Left lung (tissue), 10 donors: ENCODE results near the gene TEAD1. TPM values are rescaled to one million over a fixed set of nuclear protein-coding genes. Genes with fewer than 3 reads are reported as not detected.

ENCODE experiments used
- ATAC-seq: fragments of 200-7000 bp; cut with Tn5 transposase; one replicate; pipeline ENCODE4 v1.9.1; 2020; ENCODE audit warnings: moderate library complexity
- DNase-seq, 4 donors: peaks; one replicate each; pipeline ENCODE4 v3.0.0-alpha.2; 2013 to 2020
- H3K27ac ChIP-seq, 2 donors: fragments of 200-600 bp; sonication (generic) in 1 of 2; one replicate each; pipeline versions ENCODE4 v1.5.0 to v1.8.0; 2020 to 2021
- H3K27me3 ChIP-seq, 2 donors: fragments of 200-600 bp; sonication (generic) in 1 of 2; one replicate each; pipeline versions ENCODE4 v1.5.0 to v1.8.0; 2020 to 2021
- H3K36me3 ChIP-seq, 2 donors: fragments of 200-600 bp; sonication (generic) in 1 of 2; one replicate each; pipeline versions ENCODE4 v1.5.0 to v1.8.0; 2020 to 2021
- H3K4me1 ChIP-seq, 2 donors: fragments of 200-600 bp; one replicate each; pipeline ENCODE4 v1.8.0; 2021
- H3K4me3 ChIP-seq, 2 donors: fragments of 200-600 bp; sonication (generic) in 1 of 2; one replicate each; pipeline versions ENCODE4 v1.5.0 to v1.8.0; 2020 to 2021; ENCODE audit warnings: mild to moderate bottlenecking in 1 of 2
- H3K9me3 ChIP-seq, 2 donors: fragments of 200-600 bp; sonication (generic) in 1 of 2; one replicate each; pipeline versions ENCODE4 v1.5.0 to v1.8.0; 2020 to 2021
- intact Hi-C, 2 donors: fragments of 100-400 bp; cut with DNase I; formaldehyde crosslinking; loops; one replicate each; pipeline versions ENCODE4 v1.11.2 to v1.14.2; 2022
- polyA plus RNA-seq, 6 donors: library from polyadenylated mRNA; unstranded; fragments of 120-200 nt; gene quantifications; one replicate each; pipeline ENCODE4 v1.2.1, GENCODE V29; 2013; ENCODE audit not compliant: insufficient read length in 6 of 6
- total RNA-seq, 2 donors: library from RNA; stranded (reverse); fragmentation: NEBNext Ultra II Directional; extraction: Animal tissue kit (Norgen Biotek cat#: 25700); gene quantifications; one replicate each; pipeline ENCODE4 v1.2.1, GENCODE V29; 2021
- TF ChIP-seq, protein P1 (sequence below), 2 donors: fragments of 200-600 bp; sonication (generic) in 1 of 2; IDR thresholded peaks; one replicate each; pipeline versions ENCODE4 v1.5.0 to v1.8.0; 2021; ENCODE audit warnings: antibody characterized with exemption in 2 of 2
- donor health status: DM: no; HTN: yes; CAD: no.
- donor health status: DM: no; HTN: no; CAD: no.

TEAD1 gene
- total and polyA plus RNA-seq, 8 donors: 58.1 to 106 (median 86.9) TPM

DNA sequence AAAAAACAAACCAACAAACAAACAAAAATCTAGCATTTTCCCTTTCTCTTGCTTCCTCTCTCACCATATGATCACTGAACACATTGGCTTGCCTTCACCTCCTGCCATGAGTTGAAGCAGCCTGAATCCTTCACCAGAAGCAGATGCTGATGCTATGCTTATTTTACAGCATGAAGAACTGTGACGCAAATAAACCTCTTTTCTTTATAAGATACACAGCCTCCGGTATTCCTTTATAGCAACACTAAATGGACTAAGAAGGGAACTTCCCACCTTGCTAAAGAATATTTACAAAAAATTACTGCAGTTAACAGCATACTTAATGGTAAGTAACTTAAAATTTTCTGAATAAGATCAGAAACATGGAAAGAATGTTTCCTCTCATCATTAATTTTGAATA lies 27.7 kb upstream of the TEAD1 start:
- H3K4me3 ChIP-seq: no peak overlapping the region
- no peak for ATAC-seq
- H3K36me3 ChIP-seq: no peaks in the 10 kb centered on the region
- no peaks in the 10 kb centered on the region for H3K4me1 ChIP-seq
- H3K27me3 ChIP-seq: no peaks in the 10 kb centered on the region
- TF ChIP-seq, protein P1, sequence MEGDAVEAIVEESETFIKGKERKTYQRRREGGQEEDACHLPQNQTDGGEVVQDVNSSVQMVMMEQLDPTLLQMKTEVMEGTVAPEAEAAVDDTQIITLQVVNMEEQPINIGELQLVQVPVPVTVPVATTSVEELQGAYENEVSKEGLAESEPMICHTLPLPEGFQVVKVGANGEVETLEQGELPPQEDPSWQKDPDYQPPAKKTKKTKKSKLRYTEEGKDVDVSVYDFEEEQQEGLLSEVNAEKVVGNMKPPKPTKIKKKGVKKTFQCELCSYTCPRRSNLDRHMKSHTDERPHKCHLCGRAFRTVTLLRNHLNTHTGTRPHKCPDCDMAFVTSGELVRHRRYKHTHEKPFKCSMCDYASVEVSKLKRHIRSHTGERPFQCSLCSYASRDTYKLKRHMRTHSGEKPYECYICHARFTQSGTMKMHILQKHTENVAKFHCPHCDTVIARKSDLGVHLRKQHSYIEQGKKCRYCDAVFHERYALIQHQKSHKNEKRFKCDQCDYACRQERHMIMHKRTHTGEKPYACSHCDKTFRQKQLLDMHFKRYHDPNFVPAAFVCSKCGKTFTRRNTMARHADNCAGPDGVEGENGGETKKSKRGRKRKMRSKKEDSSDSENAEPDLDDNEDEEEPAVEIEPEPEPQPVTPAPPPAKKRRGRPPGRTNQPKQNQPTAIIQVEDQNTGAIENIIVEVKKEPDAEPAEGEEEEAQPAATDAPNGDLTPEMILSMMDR (IDR thresholded peaks at IDR 0.05): no peak
- intact Hi-C loops: no loop called here
- no peaks in the 10 kb centered on the region for H3K9me3 ChIP-seq
- H3K27ac ChIP-seq: no peak overlapping the region
- DNase-seq: no peak

DNA sequence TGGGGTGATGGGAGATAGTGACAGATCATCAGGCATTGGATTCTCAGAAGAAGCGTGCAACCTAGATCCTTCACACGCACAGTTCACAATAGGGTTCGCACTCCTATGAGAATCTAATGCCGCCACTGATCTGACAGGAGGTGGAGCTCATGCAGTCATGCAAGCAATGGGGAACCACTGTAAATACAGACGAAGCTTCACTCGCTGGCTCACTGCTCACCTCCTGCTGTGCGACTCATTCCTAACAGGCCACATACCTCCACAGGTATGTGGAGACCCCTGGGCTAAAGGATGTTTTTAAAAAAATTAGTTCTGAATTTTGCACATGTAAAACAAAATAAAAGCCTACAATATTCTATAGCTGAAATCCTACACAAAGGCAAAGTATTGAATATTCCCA lies 20.5 kb upstream of the TEAD1 start:
- H3K4me1 ChIP-seq: no peaks in the 10 kb centered on the region
- DNase-seq: no peak
- peaks cover 0 to 21% of the 10 kb centered on the region in 2 donors for H3K9me3 ChIP-seq
- H3K4me3 ChIP-seq: no peak overlapping the region
- H3K27me3 ChIP-seq: no peaks in the 10 kb centered on the region
- TF ChIP-seq, protein P1 (IDR thresholded peaks at IDR 0.05): no peak
- H3K36me3 ChIP-seq: no peaks in the 10 kb centered on the region
- H3K27ac ChIP-seq: no peak overlapping the region
- ATAC-seq: no peak
- intact Hi-C loops: no loop called here

DNA sequence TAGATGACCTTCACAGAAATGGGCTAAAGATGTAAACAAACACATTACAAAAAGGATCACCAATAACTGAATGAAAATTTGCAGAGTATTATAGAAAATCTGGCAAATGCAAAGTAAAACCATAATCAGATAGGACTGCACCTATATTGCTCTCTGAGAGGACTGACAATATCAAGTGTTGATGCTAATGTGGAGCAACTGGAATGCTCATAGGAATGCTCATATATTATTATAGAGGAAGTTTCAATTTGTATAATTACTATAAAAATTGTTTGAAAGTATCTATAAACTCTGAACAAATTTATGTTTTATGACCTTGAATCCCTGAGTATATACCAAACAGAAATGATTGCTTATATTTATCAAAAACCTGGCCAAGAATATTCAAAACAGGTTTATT lies 18.4 kb upstream of the TEAD1 start:
- TF ChIP-seq, protein P1 (IDR thresholded peaks at IDR 0.05): no peak

DNA sequence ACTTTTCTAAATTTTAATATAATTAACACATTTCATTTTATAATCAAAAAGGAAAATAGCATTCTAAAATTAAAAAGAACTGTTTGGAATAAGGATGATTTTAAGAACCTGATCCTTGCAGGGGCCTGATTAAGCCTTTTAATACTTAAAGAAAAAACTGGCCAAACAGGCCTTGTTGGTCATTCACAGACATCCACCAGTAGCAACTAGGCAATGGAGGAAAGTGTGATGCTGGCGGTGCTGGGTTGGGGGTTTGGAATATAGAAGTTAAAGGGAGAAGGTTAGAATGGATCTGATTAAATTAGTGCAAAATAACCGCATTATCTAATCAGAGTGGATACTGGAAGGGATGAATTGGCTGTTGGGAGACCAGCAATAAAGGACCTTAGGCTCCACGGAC lies 16.9 kb upstream of the TEAD1 start:
- ATAC-seq (no peak), DNase-seq (no peak)
- intact Hi-C loops: no loop called here
- TF ChIP-seq, protein P1 (IDR thresholded peaks at IDR 0.05): no peak
- H3K27ac ChIP-seq: no peak overlapping the region
- no peaks in the 10 kb centered on the region for H3K27me3 ChIP-seq
- no peaks in the 10 kb centered on the region for H3K36me3 ChIP-seq
- no peaks in the 10 kb centered on the region for H3K4me1 ChIP-seq
- H3K9me3 ChIP-seq: peaks cover 0 to 21% of the 10 kb centered on the region in 2 donors
- no peak overlapping the region for H3K4me3 ChIP-seq

More for the DNA sequence above, 18.4 kb upstream of the TEAD1 start:
- Histone ChIP-seq H3K36me3 (no peaks in the 10 kb centered on the region), H3K27ac (no peak overlapping the region), H3K27me3 (no peaks in the 10 kb centered on the region), H3K9me3 (peaks cover 0 to 21% of the 10 kb centered on the region in 2 donors), H3K4me1 (no peaks in the 10 kb centered on the region), H3K4me3 (no peak overlapping the region)
- DNase-seq: no peak
- ATAC-seq: no peak
- intact Hi-C loops: no loop called here

DNA sequence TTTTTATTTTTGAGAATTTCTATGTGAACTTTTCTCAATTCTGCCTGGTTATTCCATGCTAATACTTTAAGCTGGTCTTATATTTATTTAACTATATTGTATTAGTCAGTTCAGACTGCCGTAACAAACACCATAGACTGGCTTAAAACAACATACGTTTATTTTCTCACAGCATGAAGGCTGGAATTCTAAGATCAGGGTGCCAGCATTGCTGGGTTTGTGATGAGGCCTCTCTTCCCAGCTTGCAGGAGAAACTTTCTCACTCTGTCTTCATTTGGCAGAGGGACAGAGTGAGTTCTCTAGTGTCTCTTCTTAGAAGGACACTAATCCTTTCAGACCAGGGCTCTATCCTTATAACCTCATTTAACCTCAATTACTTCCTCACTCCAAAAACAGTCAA lies 16.2 kb upstream of the TEAD1 start:
- Histone ChIP-seq H3K27me3 (no peaks in the 10 kb centered on the region), H3K36me3 (no peaks in the 10 kb centered on the region), H3K4me1 (no peaks in the 10 kb centered on the region), H3K27ac (no peak overlapping the region), H3K9me3 (peaks cover 0 to 21% of the 10 kb centered on the region in 2 donors), H3K4me3 (no peak overlapping the region)
- no peak for ATAC-seq
- TF ChIP-seq, protein P1 (IDR thresholded peaks at IDR 0.05): no peak
- intact Hi-C loops: no loop called here
- DNase-seq: no peak
